Mesothelial cell of epicardium (in vitro differentiated cells): ENCODE results near the gene PDLIM4. TPM values are rescaled to one million over a fixed set of nuclear protein-coding genes. Genes with fewer than 3 reads are reported as not detected.

ENCODE experiments used
- DNase-seq, 2 experiments: peaks; one replicate each; pipeline ENCODE4 v3.0.0; 2021; ENCODE audit warnings: low spot score in 2 of 2; ENCODE audit not compliant: unreplicated experiment in 2 of 2
- H3K27ac Mint-ChIP-seq: 2 replicates; pipeline ENCODE4 v1.8.0; 2021; ENCODE audit warnings: mixed read lengths
- H3K27me3 Mint-ChIP-seq: 2 replicates; pipeline ENCODE4 v1.8.0; 2021; ENCODE audit warnings: low read depth, mixed read lengths
- H3K36me3 Mint-ChIP-seq: 2 replicates; pipeline ENCODE4 v1.8.0; 2021; ENCODE audit warnings: mixed read lengths
- H3K4me1 Mint-ChIP-seq: 2 replicates; pipeline ENCODE4 v1.8.0; 2021; ENCODE audit warnings: mixed read lengths
- H3K4me3 Mint-ChIP-seq: 2 replicates; pipeline ENCODE4 v1.8.0; 2021; ENCODE audit warnings: mild to moderate bottlenecking, moderate library complexity, mixed read lengths
- H3K9me3 Mint-ChIP-seq: 2 replicates; pipeline ENCODE4 v1.8.0; 2021; ENCODE audit warnings: mixed read lengths
- CTCF ChIP-seq: fragments of 200-600 bp; sonication (generic); IDR thresholded peaks from one replicate; pipeline ENCODE4 v1.5.0; 2021; ENCODE audit warnings: antibody characterized with exemption; ENCODE audit not compliant: unreplicated experiment
- total RNA-seq: library from RNA; stranded (reverse); gene quantifications from 3 replicates; pipeline ENCODE4 v1.2.1, GENCODE V29; 2021

PDLIM4 gene
- total RNA-seq, 1 donor from 2014 or later = 50.7 TPM

- no peaks in the 10 kb centered on the region for H3K27me3 Mint-ChIP-seq
- no peak overlapping the region for H3K27ac Mint-ChIP-seq
- no peak overlapping the region for H3K4me3 Mint-ChIP-seq
- peak in 1 of 2 experiments; percentile 33 for DNase-seq
- H3K36me3 Mint-ChIP-seq = peaks cover 15% of the 10 kb centered on the region
- TF ChIP-seq CTCF = no peak
- H3K9me3 Mint-ChIP-seq = no peaks in the 10 kb centered on the region
- H3K4me1 Mint-ChIP-seq = peaks cover 56% of the 10 kb centered on the region
These were observed 4.7 kb downstream of the PDLIM4 start for GRCh38 chr5:132261881-132262845.

GRCh38 chr5:132262882-132263547, 5.5 kb downstream of the PDLIM4 start:
- no peaks in the 10 kb centered on the region for H3K9me3 Mint-ChIP-seq
- H3K4me1 Mint-ChIP-seq = peaks cover 56% of the 10 kb centered on the region
- H3K36me3 Mint-ChIP-seq = peaks cover 20% of the 10 kb centered on the region
- DNase-seq = no peak
- no peaks in the 10 kb centered on the region for H3K27me3 Mint-ChIP-seq
- no peak overlapping the region for H3K4me3 Mint-ChIP-seq
- TF ChIP-seq CTCF = no peak
- H3K27ac Mint-ChIP-seq = no peak overlapping the region

- Mint-ChIP-seq H3K4me1 (peaks cover 49% of the 10 kb centered on the region), H3K4me3 (no peak overlapping the region), H3K9me3 (no peaks in the 10 kb centered on the region), H3K27ac (peak overlapping the region; percentile 94), H3K27me3 (no peaks in the 10 kb centered on the region), H3K36me3 (peaks cover 20% of the 10 kb centered on the region)
- peak in 1 of 2 experiments; percentile 29 for DNase-seq
- TF ChIP-seq CTCF = no peak
These were observed 6.2 kb downstream of the PDLIM4 start for GRCh38 chr5:132263548-132264261.

GRCh38 chr5:132264546-132265335, 7.2 kb downstream of the PDLIM4 start:
- H3K27me3 Mint-ChIP-seq = no peaks in the 10 kb centered on the region
- no peaks in the 10 kb centered on the region for H3K9me3 Mint-ChIP-seq
- H3K4me1 Mint-ChIP-seq = peaks cover 46% of the 10 kb centered on the region
- TF ChIP-seq CTCF = no peak
- H3K27ac Mint-ChIP-seq = peak overlapping the region; percentile 94
- H3K36me3 Mint-ChIP-seq = peaks cover 20% of the 10 kb centered on the region
- H3K4me3 Mint-ChIP-seq = no peak overlapping the region
- DNase-seq = peak in 1 of 2 experiments; percentile 31
